OCI-LY1 (cell line): ENCODE results near the gene AKAP1.

Experiments
- H2AFZ ChIP-seq: fragments of 200-600 bp; sonication (generic), shearing (Covaris generic); 2 replicates; pipeline ENCODE4 v1.6.0; 2014; ENCODE audit warnings: antibody characterized with exemption, mild to moderate bottlenecking, low read length
- H3F3A ChIP-seq: fragments of 200-600 bp; sonication (generic), shearing (Covaris generic); 2 replicates; pipeline ENCODE4 v1.6.0; 2014; ENCODE audit warnings: mild to moderate bottlenecking, antibody characterized with exemption, low read length, moderate library complexity; ENCODE audit not compliant: insufficient read depth
- H3K27ac ChIP-seq: fragments of 200-600 bp; sonication (generic); 2 replicates; pipeline ENCODE4 v1.5.1; 2014; ENCODE audit warnings: low read length, mixed run types, mild to moderate bottlenecking, low read depth; ENCODE audit not compliant: poor library complexity, severe bottlenecking
- H3K27me3 ChIP-seq: fragments of 200-600 bp; sonication (generic); 2 replicates; pipeline ENCODE4 v1.6.0; 2014; ENCODE audit warnings: antibody characterized with exemption, mild to moderate bottlenecking, low read length, moderate library complexity; ENCODE audit not compliant: insufficient read depth
- H3K36me3 ChIP-seq: fragments of 200-600 bp; sonication (generic); 2 replicates; pipeline ENCODE4 v1.6.1; 2014; ENCODE audit warnings: mild to moderate bottlenecking, antibody characterized with exemption, low read length, moderate library complexity, mixed read lengths; ENCODE audit not compliant: insufficient read depth
- H3K4me1 ChIP-seq: fragments of 200-600 bp; sonication (generic); 2 replicates; pipeline ENCODE4 v1.5.1; 2014; ENCODE audit warnings: mild to moderate bottlenecking, low read length, moderate library complexity; ENCODE audit not compliant: insufficient read depth, severe bottlenecking
- H3K4me2 ChIP-seq: fragments of 200-600 bp; sonication (generic), shearing (Covaris generic); 2 replicates; pipeline ENCODE4 v1.6.1; 2014; ENCODE audit warnings: low read length
- H3K4me3 ChIP-seq: fragments of 200-600 bp; sonication (generic); 2 replicates; pipeline ENCODE4 v1.5.1; 2014; ENCODE audit warnings: low read length, low read depth, mild to moderate bottlenecking, mixed read lengths; ENCODE audit not compliant: poor library complexity, severe bottlenecking
- H3K79me2 ChIP-seq: fragments of 200-600 bp; shearing (Covaris generic); 2 replicates; pipeline ENCODE4 v1.6.1; 2016; ENCODE audit warnings: mixed run types, low read length, mixed read lengths; ENCODE audit not compliant: insufficient read depth
- H3K9ac ChIP-seq: fragments of 200-600 bp; sonication (generic), shearing (Covaris generic); 2 replicates; pipeline ENCODE4 v1.6.1; 2014; ENCODE audit warnings: mild to moderate bottlenecking, low read length, mixed read lengths
- H3K9me2 ChIP-seq: fragments of 200-600 bp; sonication (generic), shearing (Covaris generic); 2 replicates; pipeline ENCODE4 v1.6.1; 2014; ENCODE audit warnings: low read depth, mild to moderate bottlenecking, low read length, mixed read lengths
- H3K9me3 ChIP-seq: fragments of 200-600 bp; shearing (Covaris generic); 2 replicates; pipeline ENCODE4 v1.6.1; 2014; ENCODE audit warnings: low read length, mixed read lengths
- H4K20me1 ChIP-seq: fragments of 200-600 bp; sonication (generic), shearing (Covaris generic); 2 replicates; pipeline ENCODE4 v1.6.0; 2016; ENCODE audit warnings: mild to moderate bottlenecking, low read length; ENCODE audit not compliant: insufficient read depth
- CTCF ChIP-seq: fragments of 200-600 bp; sonication (generic), shearing (Covaris generic); IDR thresholded peaks from 2 replicates; pipeline ENCODE4 v1.5.1; 2017; ENCODE audit warnings: mild to moderate bottlenecking, antibody characterized with exemption, low read length, moderate library complexity, mixed read lengths
- EZH2 ChIP-seq: fragments of 200-600 bp; sonication (generic), shearing (Covaris generic); IDR thresholded peaks from 2 replicates; pipeline ENCODE4 v1.8.0; 2017; ENCODE audit warnings: borderline replicate concordance, mixed run types, mild to moderate bottlenecking, antibody characterized with exemption, low read length, moderate library complexity, mixed read lengths

AKAP1 gene

GRCh38 chr17:57105591-57105990, 20.5 kb downstream of the AKAP1 start:
- Histone ChIP-seq H3F3A (no peaks in the 10 kb centered on the region), H4K20me1 (no peaks in the 10 kb centered on the region), H3K4me2 (no peak overlapping the region), H3K79me2 (peaks cover 15% of the 10 kb centered on the region), H3K9me2 (no peaks in the 10 kb centered on the region), H3K36me3 (peaks cover 20% of the 10 kb centered on the region; the same call in 1 of the 2 replicates), H3K4me3 (no peak overlapping the region), H3K9ac (no peak overlapping the region), H3K27ac (no peak overlapping the region), H3K4me1 (peaks cover 10% of the 10 kb centered on the region), H3K27me3 (no peaks in the 10 kb centered on the region), H2AFZ (no peak overlapping the region), H3K9me3 (no peaks in the 10 kb centered on the region)
- TF ChIP-seq CTCF (no peak), EZH2 (no peak)

GRCh38 chr17:57106107-57106835, 21.2 kb downstream of the AKAP1 start:
- no peak overlapping the region for H2AFZ ChIP-seq
- H3K9ac ChIP-seq: no peak overlapping the region
- H4K20me1 ChIP-seq: no peaks in the 10 kb centered on the region
- H3K79me2 ChIP-seq: peaks cover 15% of the 10 kb centered on the region
- no peaks in the 10 kb centered on the region for H3K9me3 ChIP-seq
- peaks cover 27% of the 10 kb centered on the region for H3K36me3 ChIP-seq
- H3K9me2 ChIP-seq: no peaks in the 10 kb centered on the region
- no peak overlapping the region for H3K4me2 ChIP-seq
- no peaks in the 10 kb centered on the region for H3K27me3 ChIP-seq
- H3K4me3 ChIP-seq: no peak overlapping the region
- H3F3A ChIP-seq: no peaks in the 10 kb centered on the region
- no peak overlapping the region for H3K27ac ChIP-seq
- H3K4me1 ChIP-seq: peaks cover 8% of the 10 kb centered on the region
- TF ChIP-seq CTCF (peak; percentile 50), EZH2 (no peak)

- Histone ChIP-seq H4K20me1 (no peaks in the 10 kb centered on the region), H3K9ac (no peak overlapping the region), H3K4me1 (peaks cover 1% of the 10 kb centered on the region), H3K4me2 (no peak overlapping the region), H3K9me2 (no peaks in the 10 kb centered on the region), H2AFZ (no peak overlapping the region), H3K27ac (no peak overlapping the region), H3F3A (no peaks in the 10 kb centered on the region), H3K9me3 (no peaks in the 10 kb centered on the region), H3K4me3 (no peak overlapping the region), H3K79me2 (peaks cover 10% of the 10 kb centered on the region), H3K36me3 (peaks cover 34% of the 10 kb centered on the region), H3K27me3 (no peaks in the 10 kb centered on the region)
- no peak; the same call in 1 of the 2 replicates for TF ChIP-seq CTCF
- no peak for TF ChIP-seq EZH2
Measured at GRCh38 chr17:57106836-57107497, 21.9 kb downstream of the AKAP1 start.
